GM03348 (cell line): ENCODE results near the gene GTPBP8.

ENCODE experiments used
- DNase-seq: peaks from one replicate; pipeline ENCODE4 v3.0.0; 2012; ENCODE audit warnings: low spot score

GTPBP8 gene

DNA sequence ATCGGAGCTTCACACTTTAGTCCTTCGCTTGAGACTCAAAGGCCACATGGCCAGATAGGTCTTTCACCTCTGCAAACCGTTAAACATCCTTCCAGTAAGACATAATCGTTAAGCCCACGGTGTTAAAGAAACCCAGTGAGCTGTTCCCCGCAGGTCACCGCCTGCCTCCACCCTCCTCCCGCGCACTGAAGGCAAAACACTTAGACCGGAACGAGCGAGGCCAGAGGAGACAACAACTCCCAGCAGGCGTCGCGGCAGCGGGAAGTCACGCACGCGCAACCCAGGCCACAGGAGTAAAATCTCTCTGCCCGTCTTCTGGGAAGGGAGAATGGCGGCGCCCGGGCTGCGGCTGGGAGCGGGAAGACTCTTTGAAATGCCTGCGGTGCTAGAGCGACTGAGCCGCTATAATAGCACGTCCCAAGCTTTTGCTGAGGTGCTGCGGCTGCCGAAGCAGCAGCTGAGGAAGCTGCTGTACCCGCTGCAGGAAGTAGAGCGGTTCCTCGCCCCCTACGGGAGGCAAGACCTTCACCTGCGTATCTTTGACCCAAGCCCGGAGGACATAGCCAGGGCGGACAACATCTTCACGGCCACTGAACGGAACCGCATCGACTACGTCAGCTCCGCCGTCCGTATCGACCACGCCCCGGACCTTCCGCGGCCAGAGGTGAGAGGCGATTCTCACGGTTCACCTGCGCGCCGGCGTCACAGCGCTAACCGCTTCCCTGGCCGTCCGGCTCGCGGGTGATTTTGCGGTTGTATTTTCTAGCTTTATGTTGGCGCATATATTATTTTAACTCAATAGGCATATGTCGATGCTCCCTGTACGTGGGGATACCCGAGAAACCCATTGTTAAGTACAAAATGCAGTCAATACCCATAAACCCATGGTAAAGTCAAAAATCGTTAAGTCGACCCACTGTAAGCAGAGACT lies at the start of gene GTPBP8:
TSS of gene GTPBP8 (plus strand) at position 313 of the 931 bp plus-strand sequence. CDS start at position 329, 16 bp downstream.
- peak; percentile 94 for DNase-seq

DNA sequence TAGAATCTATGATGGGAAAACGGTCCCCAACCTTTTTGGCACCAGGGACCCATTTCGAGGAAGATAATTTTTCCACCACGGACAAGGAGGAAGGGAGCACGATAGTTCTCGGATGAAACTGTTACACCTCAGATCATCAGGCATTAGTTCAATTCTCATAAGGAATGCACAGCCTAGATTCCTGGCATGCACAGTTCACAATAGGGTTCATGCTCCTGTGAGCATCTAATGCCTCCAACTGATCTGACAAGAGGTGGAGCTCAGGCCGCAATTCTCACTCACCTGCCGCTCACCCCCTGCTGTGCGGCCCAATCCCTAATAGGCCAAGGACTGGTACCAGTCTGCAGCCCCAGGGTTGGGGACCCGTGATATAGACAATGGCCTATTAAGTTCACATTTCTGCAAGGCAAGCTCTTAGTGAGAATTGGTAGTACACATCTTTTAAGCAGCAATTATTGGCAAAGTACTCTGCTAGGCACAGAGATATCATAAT lies 42.4 kb upstream of the GTPBP8 start:
- DNase-seq: no peak

DNA sequence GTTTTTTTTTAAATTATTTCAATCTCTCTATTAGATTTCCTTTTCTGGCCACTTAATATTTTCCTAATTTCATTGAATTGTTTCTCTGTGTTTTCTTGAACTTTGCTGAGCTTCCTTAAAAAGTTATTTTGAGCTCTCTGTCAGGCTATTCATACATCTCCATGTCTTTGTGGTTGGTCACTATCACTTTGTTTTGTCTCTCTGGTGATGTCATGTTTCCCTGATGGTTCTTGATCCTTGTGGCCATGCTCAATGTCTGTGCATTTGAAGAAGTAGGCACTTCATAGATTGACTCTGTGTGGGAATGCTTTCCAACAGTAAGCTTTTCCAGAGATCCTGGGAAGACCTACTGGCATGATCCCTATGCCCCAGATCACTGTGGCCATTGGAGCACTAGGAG lies 34.4 kb upstream of the GTPBP8 start:
- DNase-seq: no peak

DNA sequence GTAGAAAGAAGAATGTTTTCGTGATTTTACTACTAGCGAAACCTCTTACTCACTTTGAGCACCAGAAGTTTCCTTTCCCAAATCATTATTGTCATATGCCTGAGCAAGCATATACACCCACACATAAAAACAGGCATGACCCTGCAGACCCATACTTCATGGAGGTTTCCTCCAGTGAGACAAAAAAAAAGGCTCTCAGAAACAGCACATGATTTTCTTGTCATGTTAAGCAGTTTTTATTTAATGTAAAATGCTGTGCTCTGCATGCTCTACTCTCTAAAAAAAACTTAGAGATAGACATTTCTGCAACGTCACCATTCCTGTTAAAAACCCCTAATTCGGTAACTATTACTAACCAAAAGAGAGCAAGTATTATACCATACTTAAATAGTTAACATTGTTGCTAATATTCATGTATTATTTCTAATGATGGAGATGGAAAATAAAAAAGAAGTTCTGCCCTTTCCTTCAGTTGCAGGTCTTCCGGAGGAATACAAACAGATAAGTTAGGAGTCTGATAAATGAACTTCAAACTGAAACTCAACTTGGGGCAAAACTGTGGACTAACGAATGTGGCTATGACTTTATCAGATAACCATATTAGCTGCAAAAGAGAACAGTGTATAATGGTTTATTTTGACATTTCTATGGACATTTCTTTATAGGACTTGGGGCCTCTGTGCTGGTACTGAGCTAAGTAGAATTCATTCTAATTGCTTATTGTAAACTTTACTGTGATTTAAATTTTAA lies 31.8 kb upstream of the GTPBP8 start:
- DNase-seq: no peak

DNA sequence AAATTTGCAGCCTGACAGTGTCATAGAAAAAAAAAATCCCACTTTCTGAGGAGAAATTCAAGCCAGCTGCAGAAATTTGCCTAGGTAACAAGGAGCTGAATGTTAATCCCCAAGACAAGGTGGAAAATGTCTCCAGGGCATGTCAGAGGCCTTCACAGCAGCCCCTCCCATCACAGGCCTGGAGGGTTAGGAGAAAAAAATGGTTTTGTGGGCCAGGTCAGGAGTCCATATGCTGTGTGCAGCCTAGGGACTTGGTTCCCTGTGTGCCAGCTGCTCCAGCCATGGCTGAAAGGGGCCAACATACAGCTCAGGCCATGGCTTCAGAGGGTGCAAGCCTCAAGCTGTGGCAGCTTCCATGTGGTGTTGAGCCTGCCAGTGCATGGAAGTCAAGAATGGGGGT lies 27.1 kb upstream of the GTPBP8 start:
- DNase-seq: no peak

DNA sequence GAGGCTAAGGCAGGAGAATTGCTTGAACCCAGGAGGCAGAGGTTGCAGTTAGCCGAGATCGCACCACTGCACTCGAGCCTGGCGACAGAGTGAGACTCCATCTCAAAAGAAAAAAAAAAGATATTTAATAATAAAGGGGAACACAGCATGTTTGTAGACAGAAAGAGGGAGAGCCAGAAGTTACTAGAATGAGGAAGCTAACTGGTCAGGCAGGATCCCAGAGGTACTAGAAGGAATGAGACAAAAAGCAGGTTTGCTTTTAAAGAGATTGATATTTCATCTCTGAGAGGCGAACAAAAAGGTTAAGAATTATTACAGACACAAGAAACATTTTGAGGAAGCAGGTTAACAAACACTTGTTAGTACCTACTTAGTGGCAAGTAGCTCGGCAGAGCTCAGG lies 25.1 kb upstream of the GTPBP8 start:
- no peak for DNase-seq

DNA sequence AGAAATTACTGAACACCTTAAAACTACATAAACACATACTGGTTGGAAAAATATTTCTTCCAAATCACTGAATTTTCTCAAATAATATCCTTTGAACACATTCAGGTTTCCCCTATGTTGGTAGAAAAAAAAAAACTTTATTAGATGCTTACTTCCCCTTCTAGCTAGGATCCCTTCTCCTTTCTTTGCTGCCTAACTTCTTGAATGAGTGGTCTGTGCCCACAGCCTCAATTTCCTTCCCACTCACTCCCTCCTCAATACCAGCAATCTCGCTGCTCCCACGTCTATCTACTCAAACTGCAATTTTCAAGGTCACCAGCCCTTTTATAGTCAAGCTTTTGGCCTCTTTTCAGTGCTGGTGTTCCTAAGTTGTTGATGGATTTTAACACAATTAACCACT lies 24.2 kb upstream of the GTPBP8 start:
- no peak for DNase-seq

DNA sequence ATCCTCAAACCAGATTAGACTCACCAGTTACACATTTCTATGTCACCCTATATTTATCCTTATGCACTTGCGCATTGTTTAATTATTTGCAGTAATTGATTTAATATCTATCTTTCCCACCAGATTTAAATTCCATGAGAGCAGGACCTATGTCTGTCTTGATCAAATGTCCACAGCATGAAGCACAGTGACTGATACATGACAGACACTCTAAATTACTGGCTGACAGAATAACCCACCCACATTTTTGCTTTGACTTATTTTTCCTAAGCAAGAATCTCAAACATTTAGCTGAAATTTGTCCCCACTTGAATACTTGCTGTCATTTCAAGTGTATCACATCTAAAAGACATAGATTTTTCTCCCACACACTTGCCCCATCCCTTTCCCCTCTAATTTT lies 23.4 kb upstream of the GTPBP8 start:
- DNase-seq: no peak

DNA sequence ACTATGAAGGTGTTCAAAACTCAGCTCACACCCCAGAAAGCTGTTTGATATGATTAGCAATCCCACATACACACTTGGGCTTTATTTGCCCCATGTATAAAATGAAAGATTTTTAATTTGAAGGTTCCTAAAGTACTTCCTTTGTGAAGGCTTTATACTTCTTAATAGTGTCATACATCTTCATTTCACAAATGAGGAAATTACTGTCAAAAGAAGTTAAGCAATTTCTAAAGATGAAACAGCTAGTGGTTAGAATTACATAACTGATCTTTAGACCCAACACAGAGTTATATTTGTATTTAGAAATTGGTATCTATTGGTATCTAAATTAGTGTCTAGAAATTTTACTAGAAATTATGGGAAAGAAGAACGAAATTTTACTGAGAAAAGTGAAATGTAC lies 23.0 kb upstream of the GTPBP8 start:
- DNase-seq: no peak

DNA sequence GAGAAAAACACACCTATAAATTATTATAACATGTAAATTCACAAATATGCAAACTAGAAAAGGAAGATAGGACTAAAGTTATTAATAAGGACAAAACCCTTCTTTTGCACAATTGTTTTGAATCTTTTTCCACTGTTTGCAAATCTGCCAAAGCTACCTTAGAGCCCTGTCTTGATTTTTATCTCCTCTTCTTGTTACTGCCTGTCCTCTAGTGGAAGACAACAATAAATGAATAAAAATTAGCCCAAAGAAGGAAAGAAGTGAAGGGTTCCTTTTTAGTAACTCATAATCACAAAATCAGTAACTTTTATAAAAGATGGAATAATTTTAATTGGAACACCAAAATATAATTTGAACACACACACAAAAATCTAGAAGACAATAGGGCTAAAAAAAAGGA lies 18.6 kb upstream of the GTPBP8 start:
- no peak for DNase-seq

DNA sequence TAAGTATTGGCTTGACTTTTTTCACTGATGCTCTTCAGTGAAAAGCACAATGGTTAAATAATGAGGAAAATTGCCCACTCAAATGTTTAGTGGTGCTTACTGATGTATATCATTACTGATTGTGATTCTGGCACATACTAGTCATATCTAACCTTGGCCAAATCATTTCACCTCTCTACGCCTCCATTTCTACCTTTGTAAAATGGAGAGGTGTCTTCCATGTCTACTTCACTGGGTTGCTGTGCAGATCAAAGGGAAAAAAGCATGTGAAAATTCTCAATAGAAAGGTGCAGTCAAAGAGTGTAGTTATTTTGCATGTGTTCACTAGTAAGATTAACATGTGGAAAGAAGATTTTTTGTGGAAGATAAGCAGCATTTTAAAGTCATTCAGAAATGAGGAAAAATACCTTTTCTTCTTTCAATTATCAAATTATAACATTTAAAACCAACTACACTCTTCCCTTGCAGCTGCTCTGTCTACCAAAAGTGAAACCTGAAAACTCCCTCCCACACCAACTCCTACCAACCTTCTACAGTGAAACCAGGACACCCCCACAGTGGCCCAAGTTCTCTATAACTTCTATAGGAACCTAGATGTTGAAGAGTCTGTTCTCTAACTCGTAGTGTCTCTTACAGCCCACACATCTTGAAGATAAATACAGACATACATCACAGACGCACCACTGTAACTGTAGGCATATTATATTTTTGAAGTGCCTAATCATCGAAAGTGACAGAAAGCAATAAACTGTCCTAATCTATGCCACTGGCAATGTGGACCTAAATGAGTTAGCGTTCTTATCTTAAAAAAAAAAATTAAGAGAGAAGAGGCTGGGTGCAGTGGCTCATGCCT lies 17.2 kb upstream of the GTPBP8 start:
- DNase-seq: no peak

DNA sequence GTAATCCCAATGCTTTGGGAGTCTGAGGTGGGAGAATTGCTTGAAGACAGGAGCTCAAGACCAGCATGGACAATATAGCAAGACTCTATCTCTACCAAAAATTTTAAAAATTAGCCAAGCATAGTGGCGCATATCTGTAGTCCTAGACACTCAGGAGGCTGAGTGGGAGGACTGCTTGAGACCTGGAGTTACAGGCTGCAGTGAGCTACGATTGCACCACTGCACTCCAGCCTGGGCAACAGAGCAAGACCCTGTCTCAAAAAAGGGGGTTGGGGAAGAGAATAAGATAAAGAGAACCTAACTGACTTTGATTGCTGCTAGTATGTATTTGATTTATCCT lies 16.6 kb upstream of the GTPBP8 start:
- no peak for DNase-seq

DNA sequence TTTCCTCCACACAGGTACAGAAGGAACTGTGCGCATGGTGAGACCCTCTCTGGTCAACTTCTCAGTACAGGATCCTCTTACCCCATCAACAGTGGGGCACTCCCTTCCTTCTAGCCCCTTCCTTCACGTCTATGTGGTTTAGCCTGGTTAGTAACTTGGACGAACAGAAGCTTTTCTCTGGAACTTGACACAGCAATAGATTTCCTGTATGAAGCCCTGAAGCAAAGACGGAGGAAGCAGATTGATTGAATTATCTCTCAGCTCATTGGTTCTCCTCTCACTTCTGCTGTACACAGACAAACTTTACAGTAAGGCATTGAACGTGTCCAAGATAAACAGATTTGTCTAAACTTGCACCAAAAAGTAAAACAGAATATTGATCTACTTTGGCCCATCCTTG lies 15.9 kb upstream of the GTPBP8 start, which contains the start of gene CD200R1:
TSS of gene CD200R1 (minus strand) at position 210 of the 400 bp plus-strand sequence. CDS start 246 bp downstream, outside the sequence.
- no peak for DNase-seq

DNA sequence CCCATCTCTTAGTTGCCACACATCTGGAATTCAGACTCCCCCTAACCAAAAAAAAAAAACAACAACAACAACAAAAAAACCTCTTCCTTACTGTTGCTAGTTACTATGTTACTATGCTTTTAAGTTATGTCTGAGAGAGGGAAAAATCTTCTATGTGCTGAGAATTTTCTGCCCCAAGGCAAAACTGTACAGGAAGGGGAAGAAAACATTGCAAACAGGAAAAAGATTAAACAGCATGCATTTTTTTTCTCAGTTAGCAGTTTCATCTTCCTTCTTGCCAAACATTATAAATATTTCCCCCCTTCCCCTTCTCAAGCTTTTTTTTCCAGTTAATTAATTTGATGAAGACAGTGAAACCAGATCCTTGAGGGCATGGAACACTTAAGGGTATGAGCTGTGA lies 14.8 kb upstream of the GTPBP8 start:
- DNase-seq: no peak

DNA sequence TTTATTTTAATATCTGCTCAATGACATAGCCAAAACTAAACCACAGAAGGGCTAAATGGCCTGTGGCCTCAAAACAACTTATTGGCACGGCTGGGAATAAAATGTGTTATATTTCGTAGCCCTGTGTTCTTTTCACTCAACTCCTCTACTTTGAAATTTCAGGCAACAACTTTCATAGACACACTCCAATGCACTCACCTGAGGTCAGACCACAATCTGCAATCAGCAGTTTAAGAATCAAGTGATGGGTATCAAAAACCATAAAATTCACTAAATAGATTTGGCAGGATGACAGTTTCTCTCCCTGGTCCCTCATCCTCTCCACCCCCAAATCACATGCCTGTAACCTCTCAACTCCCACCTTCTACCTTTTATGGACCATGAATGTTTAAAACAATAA lies 13.8 kb upstream of the GTPBP8 start:
- DNase-seq: no peak

DNA sequence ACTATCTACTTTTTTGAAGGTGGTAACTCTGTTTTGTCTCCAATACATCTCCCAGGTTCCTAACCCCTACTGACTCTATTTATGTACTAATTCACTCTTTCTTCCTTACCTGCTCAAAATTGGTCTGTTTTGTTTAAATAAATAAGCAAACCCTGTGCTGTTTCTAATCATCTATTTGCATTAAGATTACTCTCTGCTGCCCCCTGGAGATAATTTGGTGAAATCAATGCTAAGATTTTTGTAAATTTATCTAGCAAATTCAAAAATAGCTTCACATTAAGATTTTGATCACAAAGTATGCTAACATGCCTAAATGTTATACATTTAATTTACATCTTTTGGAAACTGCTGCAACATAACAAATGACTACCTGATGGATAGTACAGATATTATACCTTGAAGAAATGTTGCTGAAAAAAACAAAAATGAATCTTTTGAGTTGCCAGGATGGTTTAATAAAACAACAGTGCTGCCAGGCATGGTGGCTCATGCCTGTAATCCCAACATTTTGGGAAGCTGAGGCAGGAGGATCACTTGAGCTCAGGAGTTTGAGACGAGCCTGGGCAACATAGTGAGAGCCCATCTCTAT lies 11.4 kb upstream of the GTPBP8 start:
- DNase-seq: peak; percentile 34

DNA sequence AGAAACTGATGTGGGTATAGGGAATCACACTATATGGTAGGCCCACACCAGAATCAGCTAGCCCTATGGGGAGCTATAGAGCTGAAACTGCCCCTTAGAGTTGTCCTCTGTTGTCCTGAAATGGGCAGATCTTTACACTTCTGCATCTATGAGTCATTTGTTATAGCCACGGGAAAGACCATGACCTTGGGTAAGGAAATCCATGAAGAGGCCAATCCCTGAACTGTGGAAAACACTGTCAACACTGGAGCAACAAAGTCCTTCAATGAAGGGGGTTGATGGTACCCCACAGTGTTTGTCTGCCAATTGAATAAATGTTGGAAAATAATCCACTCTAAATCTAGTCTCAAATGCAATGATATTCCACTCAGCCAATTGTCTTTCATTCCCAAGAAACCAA lies 10.7 kb upstream of the GTPBP8 start:
- no peak for DNase-seq

DNA sequence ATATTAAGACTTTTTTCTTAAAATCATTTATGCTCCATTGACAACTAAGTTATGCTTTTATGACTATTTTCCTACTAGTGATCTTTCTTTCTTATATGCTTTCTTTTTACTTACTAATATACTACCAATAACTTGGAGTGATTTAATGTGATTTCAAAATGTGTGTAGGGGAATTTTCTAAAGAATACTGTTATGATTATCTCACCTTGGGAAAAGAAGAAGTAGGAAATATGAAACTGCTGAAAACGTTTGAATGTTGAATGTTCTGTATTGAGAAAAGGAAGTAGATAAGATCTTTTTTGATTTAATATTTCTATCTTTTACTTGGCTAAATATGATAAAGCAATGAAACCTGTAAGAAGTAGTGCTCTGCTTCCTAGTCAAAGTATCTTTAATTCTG lies 8.1 kb upstream of the GTPBP8 start:
- DNase-seq: no peak

DNA sequence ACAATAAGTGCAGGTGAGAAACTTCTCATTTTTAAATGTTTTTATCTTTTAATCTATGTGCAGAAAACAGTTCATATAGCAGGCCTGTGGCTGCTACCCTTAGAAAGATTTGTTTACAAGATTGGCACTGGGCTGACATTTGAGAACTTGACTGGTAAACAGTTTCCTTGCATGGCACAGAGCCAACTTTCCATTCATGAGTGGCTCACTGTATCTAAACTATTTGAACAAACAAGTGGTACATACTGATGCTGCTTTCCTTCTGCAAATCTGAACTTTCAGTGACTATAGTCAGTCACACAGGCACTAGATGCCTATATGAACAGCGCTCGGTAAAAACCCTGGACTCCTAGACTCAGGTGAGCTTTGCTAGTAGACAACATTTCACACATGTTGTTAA lies 6.3 kb upstream of the GTPBP8 start:
- DNase-seq: no peak

DNA sequence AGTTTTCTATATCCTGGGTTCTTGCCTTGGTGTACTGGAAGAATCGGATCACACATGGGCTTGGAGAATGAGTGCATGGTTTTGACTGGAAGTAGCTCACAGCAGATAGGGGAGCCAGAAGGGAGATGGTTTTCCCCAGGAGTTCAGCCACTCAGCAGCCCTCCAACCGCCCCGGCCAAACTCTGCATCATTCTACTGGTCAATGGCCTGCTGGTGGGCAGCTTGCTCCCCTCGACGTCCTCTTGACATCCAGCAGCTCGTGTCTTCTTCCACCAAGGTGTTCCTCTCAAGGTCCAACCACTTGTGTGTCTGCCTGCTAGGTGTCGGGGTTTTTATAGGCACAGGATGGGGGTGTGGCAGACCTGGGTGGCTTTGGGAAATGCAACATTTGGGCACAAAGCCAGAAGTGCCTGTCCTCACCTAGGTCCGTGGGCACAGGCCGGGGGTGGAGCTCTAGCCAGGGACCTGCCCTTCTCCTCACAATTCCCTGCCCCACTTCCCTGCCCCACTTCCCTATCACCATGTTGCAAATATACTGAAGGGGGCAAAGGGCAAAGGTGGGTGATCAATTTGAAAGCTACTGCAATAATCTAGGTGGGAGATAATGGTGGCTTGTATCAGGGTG lies 3.0 kb upstream of the GTPBP8 start:
- DNase-seq: no peak

DNA sequence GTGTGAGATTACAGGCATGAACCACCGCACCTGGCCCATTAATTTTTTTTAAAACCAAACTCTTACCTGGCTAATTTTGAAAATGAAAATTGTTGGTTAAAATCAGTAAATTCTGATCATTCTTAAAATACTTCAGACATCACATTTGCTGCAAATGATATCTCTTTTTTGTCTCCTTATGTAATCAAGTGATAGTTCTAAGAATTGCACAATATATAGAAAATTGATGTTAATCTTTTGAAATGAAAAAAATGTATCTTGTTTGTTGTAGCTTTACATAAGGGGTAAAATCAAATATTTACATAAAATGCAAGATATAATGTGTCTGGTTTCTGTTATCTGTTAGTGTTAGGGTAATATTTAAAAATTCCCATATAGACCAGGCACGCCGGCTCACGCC lies 5.0 kb downstream of the GTPBP8 start:
- no peak for DNase-seq
